Measurements from ENCODE around the gene MYCBP2. TPM values are rescaled to one million over a fixed set of nuclear protein-coding genes. Genes with fewer than 3 reads are reported as not detected.

The MYCBP2 gene
- total and polyA plus RNA-seq, 3 donors from 2014 or later = 69.8 to 195 (median 188) TPM

DNA sequence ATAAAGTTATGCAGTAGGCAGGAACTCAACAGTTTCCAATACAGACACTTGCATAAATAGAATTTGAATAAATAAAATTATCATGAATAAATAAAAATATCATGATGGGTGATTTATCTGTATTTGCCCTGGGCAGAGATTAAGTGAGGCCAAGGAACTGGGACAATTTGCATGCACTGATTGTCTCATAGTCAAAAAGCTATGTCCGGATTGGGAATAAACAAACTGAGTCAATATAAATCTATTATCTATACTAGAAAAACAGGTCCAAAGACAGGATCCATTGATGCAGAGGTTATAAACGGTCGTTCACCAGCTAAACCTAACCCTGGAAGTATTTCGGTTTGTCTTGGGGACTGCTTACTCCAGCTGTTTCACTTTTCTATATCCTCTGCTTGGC is 273.7 kb downstream of the MYCBP2 start:
- WGBS, 2 donors = 81 to 85% methylated on average over 4 of the region's 4 CpGs
- TF ChIP-seq, protein P1, sequence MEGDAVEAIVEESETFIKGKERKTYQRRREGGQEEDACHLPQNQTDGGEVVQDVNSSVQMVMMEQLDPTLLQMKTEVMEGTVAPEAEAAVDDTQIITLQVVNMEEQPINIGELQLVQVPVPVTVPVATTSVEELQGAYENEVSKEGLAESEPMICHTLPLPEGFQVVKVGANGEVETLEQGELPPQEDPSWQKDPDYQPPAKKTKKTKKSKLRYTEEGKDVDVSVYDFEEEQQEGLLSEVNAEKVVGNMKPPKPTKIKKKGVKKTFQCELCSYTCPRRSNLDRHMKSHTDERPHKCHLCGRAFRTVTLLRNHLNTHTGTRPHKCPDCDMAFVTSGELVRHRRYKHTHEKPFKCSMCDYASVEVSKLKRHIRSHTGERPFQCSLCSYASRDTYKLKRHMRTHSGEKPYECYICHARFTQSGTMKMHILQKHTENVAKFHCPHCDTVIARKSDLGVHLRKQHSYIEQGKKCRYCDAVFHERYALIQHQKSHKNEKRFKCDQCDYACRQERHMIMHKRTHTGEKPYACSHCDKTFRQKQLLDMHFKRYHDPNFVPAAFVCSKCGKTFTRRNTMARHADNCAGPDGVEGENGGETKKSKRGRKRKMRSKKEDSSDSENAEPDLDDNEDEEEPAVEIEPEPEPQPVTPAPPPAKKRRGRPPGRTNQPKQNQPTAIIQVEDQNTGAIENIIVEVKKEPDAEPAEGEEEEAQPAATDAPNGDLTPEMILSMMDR (IDR thresholded peaks at IDR 0.05) = no peak
- no peak for TF ChIP-seq POLR2A (IDR thresholded peaks at IDR 0.05)
- DNase-seq = no peak
- Histone ChIP-seq H3K36me3 (ENCODE audit: low read depth, missing control alignments) (no peaks in the 10 kb centered on the region), H3K4me3 (no peak overlapping the region), H3K27me3 (no peaks in the 10 kb centered on the region), H3K27ac (no peak overlapping the region), H3K9me3 (no peaks in the 10 kb centered on the region), H3K4me1 (no peaks in the 10 kb centered on the region)
- intact Hi-C loops (cut with DNase I; ENCODE audit: low total_unique reads) = no loop called here

DNA sequence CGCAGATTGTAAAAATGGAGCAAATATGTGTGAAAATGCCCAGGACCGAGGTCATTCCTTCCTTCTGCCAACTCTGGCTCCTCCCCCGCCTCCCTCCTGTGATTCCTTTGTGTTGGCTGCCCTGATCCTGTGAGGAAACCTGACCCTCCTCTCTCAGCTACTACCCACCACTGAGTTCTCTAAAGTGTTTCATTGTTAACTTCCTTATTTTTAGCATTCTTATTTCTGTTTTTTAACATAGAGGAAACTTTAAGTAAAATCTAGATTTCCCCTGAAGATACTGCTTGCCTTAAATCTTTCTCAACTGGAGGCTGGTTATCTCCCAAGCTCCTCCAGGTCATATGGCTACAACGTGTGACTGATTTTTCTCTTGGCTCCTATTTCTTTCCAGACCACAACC is 278.2 kb downstream of the MYCBP2 start:
- peak overlapping the region in 1 of 2 donors; percentile 13 for H3K27ac ChIP-seq
- H3K4me1 ChIP-seq = no peaks in the 10 kb centered on the region
- TF ChIP-seq, protein P1 (IDR thresholded peaks at IDR 0.05) = no peak
- TF ChIP-seq POLR2A (IDR thresholded peaks at IDR 0.05) = no peak
- DNase-seq = peak; percentile 58
- no peaks in the 10 kb centered on the region for H3K9me3 ChIP-seq
- no peak overlapping the region for H3K4me3 ChIP-seq
- no peaks in the 10 kb centered on the region for H3K36me3 ChIP-seq (ENCODE audit: low read depth, missing control alignments)
- H3K27me3 ChIP-seq = no peaks in the 10 kb centered on the region
- intact Hi-C loops (cut with DNase I; ENCODE audit: low total_unique reads) = no loop called here
- 55 to 64% methylated on average over 4 of the region's 4 CpGs for WGBS, 2 donors

DNA sequence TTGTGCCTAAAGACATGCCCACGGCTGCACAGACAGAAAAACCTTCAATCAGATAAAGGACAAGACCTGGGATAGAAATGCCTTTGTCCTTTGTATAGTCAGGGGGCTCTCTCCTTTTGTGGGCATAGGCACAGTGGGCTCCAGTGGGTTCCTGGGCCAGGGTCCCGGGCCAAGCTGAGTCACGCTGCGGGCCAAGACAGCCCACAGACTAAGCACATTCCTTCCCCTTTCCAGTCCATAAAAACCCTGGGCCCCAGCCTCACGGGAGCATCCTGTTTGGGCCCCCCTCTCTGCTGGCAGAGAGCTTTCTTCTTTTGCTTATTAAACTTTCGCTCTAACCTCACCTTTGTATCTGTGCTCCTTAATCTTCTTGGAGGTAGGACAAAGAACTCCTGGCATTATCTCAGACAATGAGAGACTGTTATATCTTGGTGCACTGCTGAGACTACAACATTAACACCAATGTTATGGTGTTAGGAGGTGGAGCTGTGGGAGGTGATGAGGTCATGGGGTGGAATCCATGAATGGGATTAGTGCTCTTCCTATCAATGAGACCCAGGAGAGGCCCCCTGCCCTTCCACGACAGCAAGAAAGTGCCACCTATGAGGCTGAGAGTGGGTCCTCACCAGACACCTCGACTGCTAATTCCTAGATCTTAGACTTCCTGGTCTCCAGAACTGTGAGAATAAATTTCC is 279.1 kb downstream of the MYCBP2 start:
- Histone ChIP-seq H3K9me3 (no peaks in the 10 kb centered on the region), H3K27ac (peak overlapping the region in 1 of 2 donors; percentile 13), H3K4me3 (no peak overlapping the region), H3K36me3 (ENCODE audit: low read depth, missing control alignments) (no peaks in the 10 kb centered on the region), H3K27me3 (no peaks in the 10 kb centered on the region), H3K4me1 (no peaks in the 10 kb centered on the region)
- 81 to 84% methylated on average over 7 to 8 of the region's 8 CpGs for WGBS, 2 donors
- DNase-seq = no peak
- intact Hi-C loops (cut with DNase I; ENCODE audit: low total_unique reads) = no loop called here
- TF ChIP-seq, protein P1 (IDR thresholded peaks at IDR 0.05) = no peak
- TF ChIP-seq POLR2A (IDR thresholded peaks at IDR 0.05) = no peak

DNA sequence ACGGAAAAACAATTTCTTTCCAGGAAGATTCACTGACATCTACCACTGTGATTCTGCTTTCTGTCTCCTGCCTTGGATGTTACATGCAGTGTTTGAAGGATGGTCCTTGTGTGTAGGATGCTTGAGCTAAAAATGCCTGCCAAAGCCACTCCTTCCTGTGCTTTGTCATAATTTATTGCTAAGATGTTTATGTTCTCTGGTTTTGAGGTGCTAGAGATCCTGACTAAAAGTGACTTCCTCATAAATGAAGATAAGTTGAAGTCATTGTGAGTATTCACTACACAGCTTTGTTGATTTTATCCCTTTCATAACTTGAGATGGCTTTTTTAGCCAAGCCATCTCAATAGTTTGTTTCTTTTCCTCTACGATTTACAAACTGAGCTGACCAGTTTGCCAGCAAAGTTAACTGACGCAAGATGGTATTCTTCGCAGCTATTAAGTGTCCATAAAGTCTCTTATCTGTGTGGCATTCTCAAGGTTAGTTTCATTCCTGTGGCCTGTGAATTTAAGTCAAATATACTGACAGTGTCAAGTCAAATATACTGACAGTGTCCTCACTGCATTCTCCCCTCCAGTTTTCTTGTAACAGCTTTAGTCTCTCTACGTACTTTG is 284.2 kb downstream of the MYCBP2 start:
- no peak overlapping the region for H3K4me3 ChIP-seq
- H3K36me3 ChIP-seq (ENCODE audit: low read depth, missing control alignments) = no peaks in the 10 kb centered on the region
- H3K27me3 ChIP-seq = no peaks in the 10 kb centered on the region
- no peaks in the 10 kb centered on the region for H3K9me3 ChIP-seq
- intact Hi-C loops (cut with DNase I; ENCODE audit: low total_unique reads) = no loop called here
- peak overlapping the region in 1 of 2 donors; percentile 52 for H3K27ac ChIP-seq
- DNase-seq = no peak
- no peak for TF ChIP-seq POLR2A (IDR thresholded peaks at IDR 0.05)
- TF ChIP-seq, protein P1 (IDR thresholded peaks at IDR 0.05) = no peak
- H3K4me1 ChIP-seq = peaks cover 7% of the 10 kb centered on the region
- 52 to 62% methylated on average over 5 of the region's 5 CpGs for WGBS, 2 donors
